PC-3 (cell line): ENCODE data around the gene LATS2. TPM values are rescaled to one million over a fixed set of nuclear protein-coding genes. Genes with fewer than 3 reads are reported as not detected.
A peak's percentile ranks its signal among the peaks of the same experiment; 100 is the strongest.

Experiments used
- ATAC-seq: fragments of 200-7000 bp; cut with Tn5 transposase; 2 replicates; pipeline ENCODE4 v1.9.1; 2020; ENCODE audit warnings: mild to moderate bottlenecking, moderate library complexity
- BruUV-seq: library from RNA; stranded (reverse); fragments of 400-500 nt; replicated peaks from 2 replicates; lab custom pipeline; 2021; lab: Mats Ljungman, UMichigan
- CTCF ChIA-PET: fragments of 300-600 bp; sonication (Branson Sonifier 250); formaldehyde crosslinking; loops from one replicate; lab custom pipeline; 2022; ENCODE audit warnings: antibody characterized with exemption; lab: Charles Lee
- POLR2A ChIA-PET: fragments of 300-600 bp; sonication (Branson Sonifier 250); formaldehyde crosslinking; loops from one replicate; lab custom pipeline; 2022; ENCODE audit warnings: antibody characterized with exemption; ENCODE audit not compliant: unreplicated experiment; lab: Charles Lee
- DNase-seq: peaks from one replicate; pipeline ENCODE4 v3.0.0-alpha.2; 2015
- H2AFZ ChIP-seq: fragments of 300-600 bp; sonication (generic); 2 replicates; pipeline ENCODE4 v1.6.0; 2016; ENCODE audit warnings: antibody characterized with exemption, low read length
- H3F3A ChIP-seq: fragments of 300-600 bp; sonication (generic); one replicate; pipeline ENCODE4 v1.6.0; 2017; ENCODE audit warnings: antibody characterized with exemption, low read length, control low read depth, mild to moderate bottlenecking; ENCODE audit not compliant: unreplicated experiment
- H3K27ac ChIP-seq: fragments of 300-600 bp; sonication (generic); 2 replicates; pipeline ENCODE4 v1.5.1; 2016; ENCODE audit warnings: mild to moderate bottlenecking, low read length
- H3K27me3 ChIP-seq: fragments of 300-600 bp; sonication (generic); 2 replicates; pipeline ENCODE4 v1.6.1; 2016; ENCODE audit warnings: low read length, mixed read lengths
- H3K36me3 ChIP-seq: fragments of 300-600 bp; sonication (generic); 2 replicates; pipeline ENCODE4 v1.6.1; 2016; ENCODE audit warnings: low read depth, mixed run types, low read length, mixed read lengths
- H3K4me1 ChIP-seq: fragments of 300-600 bp; sonication (generic); 2 replicates; pipeline ENCODE4 v1.5.1; 2016; ENCODE audit warnings: low read length; ENCODE audit not compliant: insufficient read depth
- H3K4me2 ChIP-seq: fragments of 300-600 bp; sonication (generic); 2 replicates; pipeline ENCODE4 v1.6.0; 2016; ENCODE audit warnings: low read length
- H3K4me3 ChIP-seq: fragments of 300-600 bp; sonication (generic); 2 replicates; pipeline ENCODE4 v1.5.1; 2016; ENCODE audit warnings: mild to moderate bottlenecking, low read length, mixed read lengths
- H3K79me2 ChIP-seq: fragments of 300-600 bp; sonication (generic); 2 replicates; pipeline ENCODE4 v1.6.1; 2017; ENCODE audit warnings: low read length, mixed read lengths
- H3K9ac ChIP-seq: fragments of 300-600 bp; sonication (generic); 2 replicates; pipeline ENCODE4 v1.6.0; 2016; ENCODE audit warnings: mild to moderate bottlenecking, low read length
- H3K9me2 ChIP-seq: fragments of 300-600 bp; sonication (generic); replicated peaks from 2 replicates; pipeline ENCODE4 v1.6.1; 2016; ENCODE audit warnings: mixed run types, low read length, mixed read lengths
- H3K9me3 ChIP-seq: fragments of 300-600 bp; sonication (generic); 2 replicates; pipeline ENCODE4 v1.6.1; 2016; ENCODE audit warnings: low read length, mixed read lengths
- H4K20me1 ChIP-seq: fragments of 300-600 bp; sonication (generic); 2 replicates; pipeline ENCODE4 v1.6.1; 2016; ENCODE audit warnings: low read length, mixed read lengths
- EZH2 ChIP-seq: fragments of 300-600 bp; sonication (generic); IDR thresholded peaks from one replicate; pipeline ENCODE4 v1.6.1; 2017; ENCODE audit warnings: antibody characterized with exemption, mild to moderate bottlenecking, low read length; ENCODE audit not compliant: unreplicated experiment
- EZH2phosphoT487 ChIP-seq: fragments of 300-600 bp; sonication (generic); IDR thresholded peaks from 2 replicates; pipeline ENCODE4 v1.6.1; 2018; ENCODE audit warnings: mild to moderate bottlenecking, antibody characterized with exemption, low read length, borderline replicate concordance
- intact Hi-C: fragments of 100-400 bp; cut with micrococcal nuclease; formaldehyde crosslinking; loops from 2 replicates; pipeline ENCODE4 v1.9.0; 2023
- total RNA-seq: library from RNA; depleted of rRNA; stranded (reverse); fragments of >200 nt; gene quantifications from 2 replicates; pipeline ENCODE4 v1.2.3, GENCODE V29; 2014
- TF ChIP-seq, protein P1 (sequence below): fragments of 300-600 bp; sonication (generic); conservative IDR thresholded peaks from 2 replicates; pipeline ENCODE4 v1.5.1; 2017; ENCODE audit warnings: antibody characterized with exemption, low read depth, mild to moderate bottlenecking, low read length

LATS2 gene
- total RNA-seq, 1 experiment from 2014 or later, result 11.0 TPM

DNA sequence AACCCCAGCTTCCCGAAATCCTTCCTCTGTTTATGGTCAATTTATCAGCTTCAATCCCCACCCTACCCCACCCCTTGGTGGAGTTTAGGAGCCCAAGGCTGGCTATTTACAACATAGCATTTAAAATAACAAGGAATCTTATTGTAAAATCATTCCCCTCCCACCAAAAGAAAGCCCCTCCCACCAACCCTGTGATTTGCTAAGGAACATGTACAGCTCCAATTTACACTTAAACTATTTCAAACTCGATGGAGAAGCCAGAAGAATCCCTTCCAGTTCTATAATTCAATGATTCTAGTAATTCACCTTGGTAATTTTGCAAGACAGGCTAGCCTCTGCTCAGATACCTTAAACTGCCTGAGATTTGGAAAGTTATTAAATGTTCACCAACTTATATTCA, 3.0 kb downstream of the LATS2 start:
- TF ChIP-seq EZH2 (no peak), EZH2phosphoT487 (no peak)
- TF ChIP-seq, protein P1, sequence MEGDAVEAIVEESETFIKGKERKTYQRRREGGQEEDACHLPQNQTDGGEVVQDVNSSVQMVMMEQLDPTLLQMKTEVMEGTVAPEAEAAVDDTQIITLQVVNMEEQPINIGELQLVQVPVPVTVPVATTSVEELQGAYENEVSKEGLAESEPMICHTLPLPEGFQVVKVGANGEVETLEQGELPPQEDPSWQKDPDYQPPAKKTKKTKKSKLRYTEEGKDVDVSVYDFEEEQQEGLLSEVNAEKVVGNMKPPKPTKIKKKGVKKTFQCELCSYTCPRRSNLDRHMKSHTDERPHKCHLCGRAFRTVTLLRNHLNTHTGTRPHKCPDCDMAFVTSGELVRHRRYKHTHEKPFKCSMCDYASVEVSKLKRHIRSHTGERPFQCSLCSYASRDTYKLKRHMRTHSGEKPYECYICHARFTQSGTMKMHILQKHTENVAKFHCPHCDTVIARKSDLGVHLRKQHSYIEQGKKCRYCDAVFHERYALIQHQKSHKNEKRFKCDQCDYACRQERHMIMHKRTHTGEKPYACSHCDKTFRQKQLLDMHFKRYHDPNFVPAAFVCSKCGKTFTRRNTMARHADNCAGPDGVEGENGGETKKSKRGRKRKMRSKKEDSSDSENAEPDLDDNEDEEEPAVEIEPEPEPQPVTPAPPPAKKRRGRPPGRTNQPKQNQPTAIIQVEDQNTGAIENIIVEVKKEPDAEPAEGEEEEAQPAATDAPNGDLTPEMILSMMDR, result no peak
- Histone ChIP-seq H3K27me3 (no peaks in the 10 kb centered on the region), H3K27ac (no peak overlapping the region), H3K4me2 (peak overlapping the region; percentile 99), H3K9me3 (no peaks in the 10 kb centered on the region), H3K9ac (no peak overlapping the region), H3K9me2 (no peaks in the 10 kb centered on the region), H3F3A (no peaks in the 10 kb centered on the region), H3K79me2 (peaks cover 73% of the 10 kb centered on the region), H2AFZ (no peak overlapping the region), H3K4me3 (peak overlapping the region; percentile 96), H3K4me1 (peaks cover 18% of the 10 kb centered on the region), H4K20me1 (peaks cover 42% of the 10 kb centered on the region), H3K36me3 (no peaks in the 10 kb centered on the region)
- peak; percentile 16 for ATAC-seq
- ChIA-PET POLR2A (interaction anchor here (0.8 kb wide), 3 partner anchors 25 to 194 kb away, joined by 3 to 4 read pairs (median 3); partner anchors contain the start of genes MRPL57 and SKA3), CTCF (interaction anchor here (0.6 to 1.2 kb wide), 2 partner anchors 24 to 122 kb away, joined by 3 read pairs; no protein-coding TSS in a partner anchor)
- no TSS peak for BruUV-seq
- intact Hi-C loops, result loop anchor here (1.0 kb wide), 1 partner anchor 23 kb away; no protein-coding TSS in a partner anchor
- peak; percentile 58 for DNase-seq

DNA sequence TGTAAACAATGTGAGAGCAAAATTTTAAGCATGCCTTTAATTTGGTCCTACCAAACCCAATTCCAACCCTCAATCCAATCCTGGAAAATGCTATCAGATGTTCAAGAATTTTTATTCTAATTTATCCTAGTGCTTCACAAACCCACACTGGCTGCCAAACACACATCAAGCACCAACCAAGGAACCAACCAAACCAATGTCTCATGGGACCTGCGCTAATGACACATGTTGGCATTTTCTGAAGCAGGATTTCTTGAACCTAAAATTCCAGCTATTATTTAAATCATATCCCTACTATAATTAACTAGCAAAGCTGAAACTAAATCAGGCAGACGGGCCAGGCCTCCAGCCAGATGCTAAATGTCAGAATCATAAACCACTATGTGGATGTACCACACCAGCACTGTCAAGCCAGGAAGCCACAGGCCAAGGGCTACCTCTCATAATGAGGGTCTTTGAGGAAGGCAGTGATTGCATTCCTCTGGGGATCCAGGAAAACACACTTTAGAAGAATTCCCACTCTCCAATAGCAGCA, 5.8 kb downstream of the LATS2 start:
- intact Hi-C loops, result no loop called here
- Histone ChIP-seq H3K4me2 (no peak overlapping the region), H3K9ac (no peak overlapping the region), H3K4me1 (peaks cover 15% of the 10 kb centered on the region), H3K9me2 (no peaks in the 10 kb centered on the region), H3K36me3 (no peaks in the 10 kb centered on the region), H3K27ac (no peak overlapping the region), H3K79me2 (peaks cover 99% of the 10 kb centered on the region), H3F3A (no peaks in the 10 kb centered on the region), H3K9me3 (no peaks in the 10 kb centered on the region), H3K27me3 (no peaks in the 10 kb centered on the region), H2AFZ (no peak overlapping the region), H4K20me1 (peaks cover 43% of the 10 kb centered on the region), H3K4me3 (no peak overlapping the region)
- TF ChIP-seq, protein P1, result no peak
- TF ChIP-seq EZH2phosphoT487, result no peak
- no peak for TF ChIP-seq EZH2
- ATAC-seq (no peak), DNase-seq (no peak)
- CTCF ChIA-PET, result no interaction called here
- no TSS peak for BruUV-seq
- POLR2A ChIA-PET, result no interaction called here

DNA sequence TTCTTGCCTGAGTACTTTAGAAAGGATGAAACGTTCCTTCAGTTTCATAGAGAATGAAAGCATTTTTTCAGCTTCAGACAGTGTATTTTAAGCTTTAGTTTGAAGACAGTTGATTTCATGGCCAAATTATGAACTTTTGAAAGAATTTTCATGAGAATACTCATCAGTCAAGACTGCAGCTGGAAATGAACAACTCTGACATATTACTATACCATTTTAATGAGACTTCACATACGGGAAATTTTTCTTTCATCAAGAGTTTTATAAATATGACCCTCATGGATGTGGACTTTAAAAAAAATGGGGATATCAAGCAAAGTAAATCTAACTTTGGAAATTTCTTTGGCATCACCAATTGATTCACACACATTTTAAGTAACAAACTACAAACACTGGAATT, 6.4 kb downstream of the LATS2 start:
- ChIA-PET POLR2A (no interaction called here), CTCF (no interaction called here)
- Histone ChIP-seq H3F3A (no peaks in the 10 kb centered on the region), H3K4me2 (no peak overlapping the region), H3K4me1 (peaks cover 14% of the 10 kb centered on the region), H3K9me3 (no peaks in the 10 kb centered on the region), H3K27me3 (no peaks in the 10 kb centered on the region), H4K20me1 (peaks cover 40% of the 10 kb centered on the region), H3K9me2 (no peaks in the 10 kb centered on the region), H3K9ac (no peak overlapping the region), H3K36me3 (no peaks in the 10 kb centered on the region), H3K27ac (no peak overlapping the region), H2AFZ (no peak overlapping the region), H3K79me2 (peaks cover 99% of the 10 kb centered on the region), H3K4me3 (no peak overlapping the region)
- no peak for DNase-seq
- ATAC-seq, result no peak
- TF ChIP-seq EZH2 (no peak), EZH2phosphoT487 (no peak)
- TF ChIP-seq, protein P1, result no peak
- BruUV-seq, result no TSS peak
- intact Hi-C loops, result no loop called here
